H1 (cell line): ENCODE results near the gene GREB1.

Source experiments
- EP300 ChIP-seq, 2 experiments: IDR thresholded peaks; 1 replicate in 1 of 2; 2 replicates in 1 of 2; pipeline ENCODE4 v1.6.1; 2011 to 2012; ENCODE audit warnings: low read depth in 2 of 2, low read length in 2 of 2, mild to moderate bottlenecking in 2 of 2, borderline replicate concordance in 1 of 2, inconsistent platforms in 1 of 2, moderate library complexity in 1 of 2
- JUND ChIP-seq: IDR thresholded peaks from 2 replicates; pipeline ENCODE4 v1.6.1; 2011; ENCODE audit warnings: mild to moderate bottlenecking, improper control_type of control experiment, low read length
- RFX5 ChIP-seq: IDR thresholded peaks from 2 replicates; pipeline ENCODE4 v1.6.1; 2011; ENCODE audit warnings: low read depth, low read length, improper control_type of control experiment, borderline replicate concordance
- SIN3A ChIP-seq, 2 experiments: IDR thresholded peaks in 1 of 2; conservative IDR thresholded peaks in 1 of 2; 2 replicates each; pipeline ENCODE4 v1.6.1; 2011 to 2012; ENCODE audit warnings: low read length in 2 of 2, improper control_type of control experiment in 1 of 2, low read depth in 1 of 2, mild to moderate bottlenecking in 1 of 2
- TEAD4 ChIP-seq: IDR thresholded peaks from 2 replicates; pipeline ENCODE4 v1.6.1; 2012; ENCODE audit warnings: low read depth, low read length, inconsistent platforms, mixed read lengths
- TF ChIP-seq, protein P1 (sequence below), 3 experiments: IDR thresholded peaks; 1 replicate in 2 of 3; 2 replicates in 1 of 3; pipeline versions ENCODE4 v1.5.1 to v1.6.1; 2011; ENCODE audit warnings: low read length in 3 of 3, mild to moderate bottlenecking in 3 of 3, inconsistent platforms in 2 of 3, low read depth in 1 of 3, moderate library complexity in 1 of 3; ENCODE audit not compliant: insufficient read depth in 1 of 3; ENCODE audit errors: control extremely low read depth in 1 of 3

DNA sequence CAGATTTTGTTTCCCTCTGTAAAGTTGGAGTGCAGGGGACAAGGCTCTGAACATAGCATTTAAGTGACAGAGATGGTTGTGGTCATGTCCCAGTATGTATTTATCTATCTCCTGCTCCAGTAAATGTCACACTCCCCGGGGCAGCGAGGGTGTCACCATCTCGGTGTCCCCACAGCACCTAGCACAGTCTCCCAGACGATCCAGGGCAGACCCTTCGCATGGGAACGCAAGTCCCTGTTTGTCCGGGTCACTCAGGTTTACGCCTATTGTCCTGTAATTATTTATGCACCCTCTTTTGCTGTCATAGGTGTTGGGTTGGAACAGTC lies 148.7 kb downstream of the GREB1 start:
- TF ChIP-seq SIN3A (conservative IDR thresholded peaks at IDR 0.05 in 1 of 2, IDR thresholded peaks at IDR 0.05 in 1 of 2; ENCODE audit: low read depth in 1 of 2, low read length in 2 of 2): no peak
- TF ChIP-seq, protein P1, sequence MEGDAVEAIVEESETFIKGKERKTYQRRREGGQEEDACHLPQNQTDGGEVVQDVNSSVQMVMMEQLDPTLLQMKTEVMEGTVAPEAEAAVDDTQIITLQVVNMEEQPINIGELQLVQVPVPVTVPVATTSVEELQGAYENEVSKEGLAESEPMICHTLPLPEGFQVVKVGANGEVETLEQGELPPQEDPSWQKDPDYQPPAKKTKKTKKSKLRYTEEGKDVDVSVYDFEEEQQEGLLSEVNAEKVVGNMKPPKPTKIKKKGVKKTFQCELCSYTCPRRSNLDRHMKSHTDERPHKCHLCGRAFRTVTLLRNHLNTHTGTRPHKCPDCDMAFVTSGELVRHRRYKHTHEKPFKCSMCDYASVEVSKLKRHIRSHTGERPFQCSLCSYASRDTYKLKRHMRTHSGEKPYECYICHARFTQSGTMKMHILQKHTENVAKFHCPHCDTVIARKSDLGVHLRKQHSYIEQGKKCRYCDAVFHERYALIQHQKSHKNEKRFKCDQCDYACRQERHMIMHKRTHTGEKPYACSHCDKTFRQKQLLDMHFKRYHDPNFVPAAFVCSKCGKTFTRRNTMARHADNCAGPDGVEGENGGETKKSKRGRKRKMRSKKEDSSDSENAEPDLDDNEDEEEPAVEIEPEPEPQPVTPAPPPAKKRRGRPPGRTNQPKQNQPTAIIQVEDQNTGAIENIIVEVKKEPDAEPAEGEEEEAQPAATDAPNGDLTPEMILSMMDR (IDR thresholded peaks at IDR 0.05; ENCODE audit: control extremely low read depth in 1 of 3, insufficient read depth in 1 of 3, low read depth in 1 of 3, low read length in 3 of 3): no peak
- no peak for TF ChIP-seq JUND
- TF ChIP-seq TEAD4: no peak
- no peak for TF ChIP-seq RFX5
- TF ChIP-seq EP300 (IDR thresholded peaks at IDR 0.05; ENCODE audit: borderline replicate concordance in 1 of 2, low read depth in 2 of 2, low read length in 2 of 2): no peak
